Measurements from ENCODE around the gene CDH13.

DNA sequence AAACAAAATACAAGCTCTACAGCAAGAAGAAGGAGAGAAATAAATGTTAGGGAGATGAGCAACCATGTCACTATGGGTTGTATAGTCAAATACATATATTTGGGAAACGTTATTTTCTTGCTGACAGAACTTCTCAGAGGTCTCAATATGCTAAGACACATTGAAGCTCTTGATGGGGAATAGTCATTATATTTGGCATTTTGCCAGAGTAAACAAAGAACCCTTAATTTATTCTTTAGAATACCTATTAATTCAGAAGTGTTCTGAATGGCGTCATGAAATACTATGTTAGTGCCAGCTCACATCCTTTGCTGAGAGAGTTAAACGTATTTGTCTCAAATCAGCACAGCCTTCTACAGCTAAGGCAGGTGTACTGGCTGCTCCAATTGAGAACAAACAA lies 458.9 kb downstream of the CDH13 start:
- TF ChIP-seq CTCF (conservative IDR thresholded peaks at IDR 0.05; ENCODE audit: low read depth in 2 of 2) (no peak), POLR2AphosphoS5 (IDR thresholded peaks at IDR 0.05; ENCODE audit: low read depth) (no peak), EZH2phosphoT487 (IDR thresholded peaks at IDR 0.05; ENCODE audit: unreplicated experiment) (no peak), EZH2 (IDR thresholded peaks at IDR 0.05; ENCODE audit: low read depth, unreplicated experiment) (no peak), CREB1 (CRISPR knock-in tag; IDR thresholded peaks at IDR 0.05; ENCODE audit: low read depth) (no peak), ETS1 (IDR thresholded peaks at IDR 0.05) (no peak)

Measured in GM23338 (cell line).